BLaER1 treated with 17β-estradiol and CSF1 and Interleukin-3, amounts not matched to agents 10 nM and 100 nM (cell line): ENCODE measurements around the gene STX16.

ENCODE experiments used
- H3K27ac ChIP-seq, 11 experiments: shearing (Covaris generic); formaldehyde crosslinking; 2 replicates each; pipeline ENCODE4 v1.8.1; 2022
- H3K27me3 ChIP-seq, 11 experiments: shearing (Covaris generic); formaldehyde crosslinking; 2 replicates each; pipeline ENCODE4 v1.8.1; 2022
- H3K36me3 ChIP-seq, 11 experiments: shearing (Covaris generic); formaldehyde crosslinking; 2 replicates each; pipeline ENCODE4 v1.8.1; 2022
- H3K4me1 ChIP-seq, 10 experiments: shearing (Covaris generic); formaldehyde crosslinking; 2 replicates each; pipeline ENCODE4 v1.8.1; 2022
- H3K4me2 ChIP-seq, 11 experiments: shearing (Covaris generic); formaldehyde crosslinking; 2 replicates each; pipeline ENCODE4 v1.8.1; 2022
- H3K4me3 ChIP-seq, 10 experiments: shearing (Covaris generic); formaldehyde crosslinking; 2 replicates each; pipeline ENCODE4 v1.8.1; 2022
- H3K9ac ChIP-seq, 11 experiments: shearing (Covaris generic); formaldehyde crosslinking; 2 replicates each; pipeline ENCODE4 v1.8.1; 2022
- H3K9me3 ChIP-seq, 11 experiments: shearing (Covaris generic); formaldehyde crosslinking; replicated peaks in 1 of 11; 2 replicates each; pipeline ENCODE4 v1.8.1; 2022
- H4K20me1 ChIP-seq, 11 experiments: shearing (Covaris generic); formaldehyde crosslinking; 2 replicates each; pipeline ENCODE4 v1.8.1; 2022
- Cebpa-rat ChIP-seq, 11 experiments: shearing (Covaris generic); IDR thresholded peaks; 2 replicates each; pipeline ENCODE4 v1.8.1; 2022

The STX16 gene

DNA sequence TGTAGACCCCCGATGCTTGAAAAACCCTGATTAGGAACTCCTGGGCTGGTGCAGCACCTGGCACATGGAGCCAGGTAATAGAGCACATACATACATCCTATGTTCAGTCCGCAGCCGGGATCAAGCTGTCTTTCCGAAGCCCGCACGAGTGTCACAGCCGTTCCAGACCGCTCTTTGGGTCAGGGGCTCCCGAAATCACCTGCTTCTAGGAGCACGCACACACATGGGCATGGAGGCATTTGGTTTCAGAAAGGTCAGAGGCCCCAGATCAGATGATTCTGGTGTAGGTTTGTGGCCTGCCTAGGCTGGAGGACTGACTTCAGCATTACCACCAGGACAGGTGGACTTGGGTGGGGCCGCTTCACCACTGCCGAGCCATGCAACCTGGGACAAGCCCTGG, 42.1 kb upstream of the STX16 start:
- no peak for TF ChIP-seq Cebpa-rat (IDR thresholded peaks at IDR 0.05)
- Histone ChIP-seq H3K36me3 (no peaks in the 10 kb centered on the region), H3K4me1 (peaks cover 0 to 22% (median 12%) of the 10 kb centered on the region in 10 experiments; a peak in 13 of 20 replicates), H3K4me3 (no peak overlapping the region), H3K9ac (no peak overlapping the region), H3K9me3 (no peaks in the 10 kb centered on the region), H3K27ac (no peak overlapping the region), H3K27me3 (no peaks in the 10 kb centered on the region), H4K20me1 (peaks cover 0 to 5% (median 0%) of the 10 kb centered on the region in 11 experiments; a peak in 1 of 22 replicates), H3K4me2 (no peak overlapping the region)

DNA sequence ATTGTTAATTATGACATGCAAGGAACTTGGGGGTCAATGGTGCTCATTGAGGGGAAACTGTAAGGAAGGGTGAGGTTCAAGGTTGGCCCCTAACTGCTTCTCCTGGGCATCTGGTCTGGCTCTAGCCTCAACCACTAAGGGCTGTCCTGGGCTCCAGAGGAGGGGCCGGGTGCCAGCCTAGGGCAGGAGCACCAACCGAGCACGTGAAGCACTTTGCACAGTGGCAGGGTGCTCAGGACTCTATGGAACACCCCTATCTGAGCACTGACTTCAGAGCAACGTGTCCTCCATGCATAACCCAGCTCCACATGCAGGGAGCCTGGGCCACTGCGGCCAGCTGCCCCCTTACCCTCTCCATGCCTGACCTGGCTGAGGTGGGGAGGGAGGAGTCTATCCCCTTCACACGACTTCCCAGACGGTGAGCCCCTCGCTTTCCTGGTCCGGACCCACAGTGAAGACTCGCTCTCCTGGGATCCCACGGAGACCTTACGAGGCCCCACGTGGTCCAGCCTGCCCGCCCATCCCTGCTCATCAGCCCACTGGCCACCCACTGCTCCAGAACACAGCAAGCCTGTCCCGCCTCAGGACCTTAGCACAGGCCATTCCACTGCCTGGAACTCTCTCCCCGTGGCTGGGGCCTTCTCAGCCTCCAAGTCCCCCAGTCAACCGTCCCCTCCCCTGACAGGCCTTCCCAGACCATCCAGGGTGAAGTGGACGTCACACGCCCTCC, 40.8 kb upstream of the STX16 start:
- H3K4me3 ChIP-seq: no peak overlapping the region
- H4K20me1 ChIP-seq: peaks cover 0 to 5% (median 0%) of the 10 kb centered on the region in 11 experiments; a peak in 1 of 22 replicates
- no peak overlapping the region for H3K4me2 ChIP-seq
- no peak overlapping the region for H3K27ac ChIP-seq
- no peak for TF ChIP-seq Cebpa-rat (IDR thresholded peaks at IDR 0.05)
- H3K27me3 ChIP-seq: no peaks in the 10 kb centered on the region
- H3K9me3 ChIP-seq: no peaks in the 10 kb centered on the region
- H3K9ac ChIP-seq: no peak overlapping the region
- H3K4me1 ChIP-seq: peaks cover 0 to 10% (median 2%) of the 10 kb centered on the region in 10 experiments; a peak in 7 of 20 replicates
- H3K36me3 ChIP-seq: no peaks in the 10 kb centered on the region

DNA sequence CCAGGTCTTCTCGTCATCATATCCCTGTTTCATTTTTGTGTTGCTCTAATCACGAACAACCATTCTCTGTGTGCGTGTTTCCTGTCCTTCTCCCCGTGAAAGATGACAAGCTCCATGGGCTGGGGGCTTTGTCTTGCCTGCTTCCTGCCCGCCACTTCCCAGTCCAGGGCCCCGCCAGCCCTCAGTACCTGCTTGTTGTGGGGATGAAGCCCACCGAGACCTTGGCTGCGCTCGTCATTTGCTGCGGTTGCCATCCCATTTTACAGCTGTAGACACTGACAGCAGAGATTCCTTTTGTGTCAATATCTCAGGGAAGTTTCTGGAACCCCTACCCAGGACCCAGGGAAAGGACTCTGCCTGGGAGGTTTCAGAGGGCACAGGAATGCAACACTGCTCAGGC, 40.3 kb upstream of the STX16 start:
- Histone ChIP-seq H3K27ac (no peak overlapping the region), H3K36me3 (no peaks in the 10 kb centered on the region), H3K27me3 (no peaks in the 10 kb centered on the region), H3K9me3 (no peaks in the 10 kb centered on the region), H3K9ac (no peak overlapping the region), H3K4me1 (peaks cover 0 to 8% (median 2%) of the 10 kb centered on the region in 10 experiments; a peak in 6 of 20 replicates), H3K4me2 (no peak overlapping the region), H3K4me3 (no peak overlapping the region), H4K20me1 (peaks cover 0 to 5% (median 0%) of the 10 kb centered on the region in 11 experiments; a peak in 1 of 22 replicates)
- TF ChIP-seq Cebpa-rat (IDR thresholded peaks at IDR 0.05): no peak

DNA sequence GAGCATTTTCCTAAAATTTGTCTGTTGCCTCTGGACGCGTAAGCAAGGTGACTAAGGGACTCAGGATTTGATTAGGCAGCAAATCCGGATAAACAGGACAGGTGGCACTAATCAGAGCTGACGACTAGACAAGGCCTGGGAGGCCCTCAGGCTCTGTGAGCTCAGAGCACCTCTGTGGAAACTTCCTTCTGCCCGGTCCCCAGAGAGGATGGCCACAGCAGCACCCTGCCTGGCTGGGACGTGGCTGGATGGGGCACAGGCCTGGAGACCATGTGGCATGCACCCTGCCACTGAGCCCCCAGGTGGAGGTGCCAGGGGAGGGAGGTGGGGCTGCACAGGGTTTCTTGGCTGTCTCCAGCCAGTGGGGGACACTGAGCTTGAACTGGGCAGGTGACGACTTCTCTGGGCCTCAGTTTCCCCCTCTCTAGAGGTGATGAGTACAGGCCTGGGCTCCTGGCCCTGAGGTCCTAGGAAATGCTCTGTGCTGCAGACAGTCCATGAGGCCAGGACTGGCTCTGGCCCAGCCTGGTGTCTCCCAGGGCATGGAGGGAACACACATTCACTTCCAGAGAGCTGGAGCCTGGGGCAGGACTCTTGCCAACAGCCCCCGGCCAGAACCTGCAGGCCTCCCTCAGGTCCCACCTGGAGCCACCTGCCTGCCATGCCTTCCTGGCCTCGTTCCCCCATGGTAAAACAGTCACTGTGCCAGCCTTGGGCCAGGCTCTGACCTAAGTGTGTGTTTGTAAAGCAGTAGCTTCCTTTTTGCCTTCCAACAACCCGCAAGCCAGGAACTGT, 39.6 kb upstream of the STX16 start:
- H3K36me3 ChIP-seq: no peaks in the 10 kb centered on the region

GRCh38 chr20:58612121-58612691, 38.9 kb upstream of the STX16 start:
- Histone ChIP-seq H3K9ac (no peak overlapping the region), H3K4me1 (peaks cover 0 to 12% (median 2%) of the 10 kb centered on the region in 10 experiments; a peak in 7 of 20 replicates), H3K9me3 (peaks cover 0 to 5% (median 0%) of the 10 kb centered on the region in 11 experiments; a peak in 2 of 22 replicates), H3K27me3 (no peaks in the 10 kb centered on the region), H3K27ac (no peak overlapping the region), H3K4me2 (no peak overlapping the region), H3K4me3 (no peak overlapping the region), H3K36me3 (no peaks in the 10 kb centered on the region), H4K20me1 (peaks cover 0 to 5% (median 0%) of the 10 kb centered on the region in 11 experiments; a peak in 1 of 22 replicates)
- TF ChIP-seq Cebpa-rat (IDR thresholded peaks at IDR 0.05): no peak

More for the DNA sequence above, 39.6 kb upstream of the STX16 start:
- no peak for TF ChIP-seq Cebpa-rat (IDR thresholded peaks at IDR 0.05)
- Histone ChIP-seq H3K9me3 (no peaks in the 10 kb centered on the region), H3K4me3 (no peak overlapping the region), H3K4me2 (no peak overlapping the region), H3K9ac (no peak overlapping the region), H3K4me1 (peaks cover 0 to 12% (median 2%) of the 10 kb centered on the region in 10 experiments; a peak in 7 of 20 replicates), H3K27me3 (no peaks in the 10 kb centered on the region), H3K27ac (no peak overlapping the region), H4K20me1 (peaks cover 0 to 5% (median 0%) of the 10 kb centered on the region in 11 experiments; a peak in 1 of 22 replicates)

DNA sequence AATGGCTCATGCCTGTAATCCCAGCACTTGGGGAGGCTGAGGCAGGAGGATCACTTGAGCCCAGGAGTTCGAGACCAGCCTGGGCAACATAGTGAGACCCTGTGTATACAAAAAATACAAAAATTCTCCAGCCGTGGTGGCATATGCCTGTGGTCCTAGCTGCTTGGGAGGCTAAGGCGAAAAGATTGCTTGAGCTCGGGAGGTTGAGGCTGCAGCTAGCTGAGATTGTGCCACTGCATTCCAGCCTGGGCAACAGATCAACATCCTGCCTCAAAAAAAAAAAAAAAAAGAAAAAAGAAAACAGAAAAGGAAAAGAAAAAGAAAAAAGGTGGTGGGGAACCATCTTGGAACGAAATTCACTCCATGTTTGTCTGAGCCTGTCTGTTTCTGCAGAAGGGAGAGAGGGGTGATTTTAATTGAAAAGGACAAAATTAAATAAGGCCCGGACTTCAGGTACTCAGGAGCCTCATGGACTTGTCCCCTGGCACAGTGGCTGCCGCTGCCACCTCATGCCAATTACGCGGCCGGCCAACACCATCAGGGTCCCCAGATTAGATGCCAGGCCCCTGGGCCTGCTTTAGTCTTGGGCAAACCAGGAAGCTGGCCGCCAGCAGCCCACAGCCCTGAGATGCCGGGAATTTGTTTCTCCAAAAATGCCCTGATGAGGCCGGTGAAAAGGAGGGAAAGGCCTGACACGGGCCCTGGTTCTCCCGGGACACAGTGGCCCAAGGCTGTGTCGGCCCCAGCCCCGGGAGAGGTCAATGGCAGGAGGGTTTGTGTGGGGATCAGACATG, 37.8 kb upstream of the STX16 start:
- TF ChIP-seq Cebpa-rat (IDR thresholded peaks at IDR 0.05): no peak
- H3K9me3 ChIP-seq: peaks cover 0 to 9% (median 0%) of the 10 kb centered on the region in 11 experiments; a peak in 2 of 22 replicates
- no peak overlapping the region for H3K9ac ChIP-seq
- peaks cover 0 to 8% (median 1%) of the 10 kb centered on the region in 10 experiments; a peak in 7 of 20 replicates for H3K4me1 ChIP-seq
- no peaks in the 10 kb centered on the region for H3K27me3 ChIP-seq
- H3K4me2 ChIP-seq: no peak overlapping the region
- H4K20me1 ChIP-seq: peaks cover 0 to 3% (median 0%) of the 10 kb centered on the region in 11 experiments; a peak in 1 of 22 replicates
- H3K27ac ChIP-seq: no peak overlapping the region
- no peak overlapping the region for H3K4me3 ChIP-seq
- no peaks in the 10 kb centered on the region for H3K36me3 ChIP-seq

GRCh38 chr20:58614366-58614765, 36.7 kb upstream of the STX16 start:
- Histone ChIP-seq H3K4me2 (no peak overlapping the region), H3K9ac (no peak overlapping the region), H3K36me3 (no peaks in the 10 kb centered on the region), H3K27me3 (no peaks in the 10 kb centered on the region), H3K4me1 (peaks cover 3 to 9% (median 5%) of the 10 kb centered on the region in 10 experiments; a peak in 17 of 20 replicates), H3K27ac (no peak overlapping the region), H3K9me3 (peaks cover 0 to 9% (median 0%) of the 10 kb centered on the region in 11 experiments; a peak in 2 of 22 replicates), H4K20me1 (no peaks in the 10 kb centered on the region), H3K4me3 (no peak overlapping the region)
- no peak for TF ChIP-seq Cebpa-rat (IDR thresholded peaks at IDR 0.05)

DNA sequence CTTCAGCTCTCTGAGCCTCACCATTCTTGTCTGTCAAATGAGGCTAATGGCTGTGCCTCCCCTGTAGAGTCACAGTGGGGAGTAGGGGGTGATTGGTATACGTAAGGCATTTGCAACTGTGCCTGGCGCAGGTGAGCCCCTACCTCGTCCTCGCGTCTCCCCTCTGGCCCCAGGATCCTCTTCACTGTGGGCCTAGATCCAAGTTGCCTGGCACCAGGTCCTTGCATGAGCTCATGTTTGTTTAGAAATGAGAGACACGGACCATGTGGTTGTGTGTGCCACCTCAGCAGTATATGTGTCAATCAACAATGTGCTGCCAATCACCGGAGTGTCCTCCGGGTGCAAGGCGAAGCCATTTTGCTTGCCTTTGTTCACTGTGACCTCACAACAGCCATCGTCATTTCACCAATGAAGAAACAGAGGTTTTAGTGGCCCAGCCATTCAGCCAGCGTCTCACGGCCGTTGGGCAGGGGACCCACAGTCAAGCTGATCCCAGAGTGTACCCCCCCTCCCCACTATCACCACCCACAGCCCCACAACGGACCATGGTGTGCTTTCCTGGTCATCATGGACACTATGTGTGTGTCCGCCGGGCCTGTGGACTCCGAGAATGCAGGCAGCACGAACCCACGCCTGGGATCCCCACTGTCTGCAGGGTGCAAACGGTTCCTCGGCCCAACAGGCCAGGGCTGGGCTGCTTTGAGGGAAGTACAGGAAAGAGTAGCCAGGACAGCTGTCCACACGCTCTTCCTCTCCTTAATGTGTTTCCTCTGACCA, 35.9 kb upstream of the STX16 start:
- H4K20me1 ChIP-seq: no peaks in the 10 kb centered on the region
- H3K27ac ChIP-seq: no peak overlapping the region
- no peaks in the 10 kb centered on the region for H3K36me3 ChIP-seq
- no peak overlapping the region for H3K9ac ChIP-seq
- TF ChIP-seq Cebpa-rat (IDR thresholded peaks at IDR 0.05): no peak
- H3K9me3 ChIP-seq: peaks cover 0 to 9% (median 0%) of the 10 kb centered on the region in 11 experiments; a peak in 2 of 22 replicates
- peaks cover 5 to 14% (median 12%) of the 10 kb centered on the region in 10 experiments; a peak in 17 of 20 replicates for H3K4me1 ChIP-seq
- no peak overlapping the region for H3K4me2 ChIP-seq
- H3K27me3 ChIP-seq: no peaks in the 10 kb centered on the region
- no peak overlapping the region for H3K4me3 ChIP-seq
